Vagina (tissue), 2 donors: ENCODE data around the gene GRIN1.
"Not testable (repeated sequence)": the region's sequence is repeated elsewhere in the genome, so short reads cannot be mapped to it uniquely, and the experiment has no call there.

Experiments used
- CTCF ChIP-seq, 3 experiments: fragments of 450-650 bp in 2 of 3; fragments of 200-600 bp in 1 of 3; sonication (generic) in 1 of 3; IDR thresholded peaks; one replicate each; pipeline ENCODE4 v1.5.1; 2017 to 2019; ENCODE audit warnings: antibody characterized with exemption in 3 of 3, mild to moderate bottlenecking in 2 of 3, moderate library complexity in 2 of 3
- POLR2AphosphoS5 ChIP-seq, 2 donors: sonication (generic); formaldehyde crosslinking; IDR thresholded peaks; one replicate each; pipeline ENCODE4 v1.9.0; 2017; ENCODE audit warnings: antibody characterized with exemption in 2 of 2, mild to moderate bottlenecking in 2 of 2, low read depth in 1 of 2; ENCODE audit not compliant: insufficient read depth in 1 of 2

- not testable (repeated sequence) for TF ChIP-seq CTCF (IDR thresholded peaks at IDR 0.05); POLR2AphosphoS5 (IDR thresholded peaks at IDR 0.05; ENCODE audit: insufficient read depth in 1 of 2, low read depth in 1 of 2)
Observed at GRCh38 chr9:137122796-137123467, 16.0 kb upstream of the GRIN1 start.
